T-cell (primary cell): ENCODE data around the gene CABCOCO1. TPM values are rescaled to one million over a fixed set of nuclear protein-coding genes. Genes with fewer than 3 reads are reported as not detected.
A peak's percentile ranks its signal among the peaks of the same experiment; 100 is the strongest.

ENCODE experiments used
- ATAC-seq, 4 experiments: fragments of 200-7000 bp in 3 of 4; fragments of 150-1000 bp in 1 of 4; cut with Tn5 transposase; replicated peaks in 1 of 4; 1 replicate in 3 of 4; 2 replicates in 1 of 4; pipeline ENCODE4 v1.10.0; 2021; ENCODE audit warnings: moderate library complexity in 3 of 4, mild to moderate bottlenecking in 2 of 4, moderate number of reproducible peaks in 1 of 4
- CTCF ChIA-PET, 2 donors: fragments of 300-600 bp; sonication (Branson Sonifier 250); formaldehyde crosslinking; loops; one replicate each; lab custom pipeline; 2022; ENCODE audit warnings: antibody characterized with exemption in 2 of 2; lab: Charles Lee
- POLR2A ChIA-PET, 2 donors: fragments of 300-600 bp; sonication (Branson Sonifier 250); formaldehyde crosslinking; loops; one replicate each; lab custom pipeline; 2022; ENCODE audit warnings: antibody characterized with exemption in 2 of 2; lab: Charles Lee
- DNase-seq, 35 experiments: peaks; one replicate each; pipeline versions ENCODE4 v3.0.0 to v3.0.0-alpha.2; 2013 to 2023
- H3K27ac ChIP-seq: one replicate; pipeline ENCODE4 v1.5.1; 2013; ENCODE audit warnings: low read length
- H3K27me3 ChIP-seq, 2 experiments: replicated peaks in 1 of 2; 1 replicate in 1 of 2; 2 replicates in 1 of 2; pipeline versions ENCODE4 v1.6.1 to v1.7.0; 2013; ENCODE audit warnings: low read length in 1 of 2, mixed read lengths in 1 of 2; ENCODE audit not compliant: control insufficient read depth in 2 of 2, insufficient read depth in 2 of 2; ENCODE audit errors: extremely low read depth in 1 of 2
- H3K36me3 ChIP-seq, 2 donors: 1 replicate in 1 of 2; 2 replicates in 1 of 2; pipeline versions ENCODE4 v1.6.1 to v1.7.0; 2013; ENCODE audit warnings: low read length in 1 of 2; ENCODE audit not compliant: control insufficient read depth in 2 of 2, insufficient read depth in 1 of 2; ENCODE audit errors: extremely low read depth in 1 of 2
- H3K4me1 ChIP-seq, 2 experiments: 1 replicate in 1 of 2; 2 replicates in 1 of 2; pipeline versions ENCODE4 v1.6.1 to v1.7.0; 2013; ENCODE audit warnings: low read length in 2 of 2, mixed read lengths in 1 of 2; ENCODE audit not compliant: insufficient read depth in 2 of 2, control insufficient read depth in 1 of 2; ENCODE audit errors: extremely low read depth in 1 of 2
- H3K4me3 ChIP-seq, 2 donors: 1 replicate in 1 of 2; 2 replicates in 1 of 2; pipeline versions ENCODE4 v1.5.1 to v1.7.0; 2013; ENCODE audit warnings: mild to moderate bottlenecking in 2 of 2, low read length in 1 of 2, moderate library complexity in 1 of 2; ENCODE audit not compliant: control insufficient read depth in 1 of 2; ENCODE audit errors: extremely low read depth in 1 of 2
- H3K9me3 ChIP-seq: 2 replicates; pipeline ENCODE4 v1.7.0; 2013
- H3K27ac Mint-ChIP-seq, 2 donors: one replicate each; pipeline ENCODE4 v1.8.0; 2020 to 2021; ENCODE audit warnings: mild to moderate bottlenecking in 2 of 2, mixed read lengths in 2 of 2
- H3K27me3 Mint-ChIP-seq, 2 donors: one replicate each; pipeline ENCODE4 v1.8.0; 2021 to 2022; ENCODE audit warnings: mixed read lengths in 2 of 2
- H3K36me3 Mint-ChIP-seq: one replicate; pipeline ENCODE4 v1.8.0; 2021; ENCODE audit warnings: mixed read lengths
- H3K4me1 Mint-ChIP-seq, 3 donors: one replicate each; pipeline ENCODE4 v1.8.0; 2020 to 2022; ENCODE audit warnings: mixed read lengths in 3 of 3, mild to moderate bottlenecking in 1 of 3
- H3K4me3 Mint-ChIP-seq, 3 donors: one replicate each; pipeline ENCODE4 v1.8.0; 2020 to 2022; ENCODE audit warnings: mild to moderate bottlenecking in 3 of 3, mixed read lengths in 3 of 3, moderate library complexity in 3 of 3
- H3K9me3 Mint-ChIP-seq, 3 donors: one replicate each; pipeline ENCODE4 v1.8.0; 2020 to 2022; ENCODE audit warnings: mixed read lengths in 3 of 3
- WGBS: methylation state at CpG from one replicate; pipeline ENCODE4 v1.1.5; 2013; ENCODE audit warnings: missing lambda C conversion rate; ENCODE audit not compliant: insufficient coverage; 5-methylcytosine and 5-hydroxymethylcytosine counted together
- total RNA-seq, 35 experiments: library from RNA in 6 of 35; stranded (reverse) in 6 of 35; fragments of 120-200 nt in 1 of 35; gene quantifications; one replicate each; pipeline versions ENCODE4 v1.2.1 to v1.2.4 and lab custom pipeline; 2013 to 2026

Gene CABCOCO1
- total RNA-seq, 5 donors from 2014 or later (not counting 1 experiment from before 2014, with no cell fraction given) = not detected

GRCh38 chr10:61752111-61753011 is 89.6 kb downstream of the CABCOCO1 start:
- DNase-seq = no peak

DNA sequence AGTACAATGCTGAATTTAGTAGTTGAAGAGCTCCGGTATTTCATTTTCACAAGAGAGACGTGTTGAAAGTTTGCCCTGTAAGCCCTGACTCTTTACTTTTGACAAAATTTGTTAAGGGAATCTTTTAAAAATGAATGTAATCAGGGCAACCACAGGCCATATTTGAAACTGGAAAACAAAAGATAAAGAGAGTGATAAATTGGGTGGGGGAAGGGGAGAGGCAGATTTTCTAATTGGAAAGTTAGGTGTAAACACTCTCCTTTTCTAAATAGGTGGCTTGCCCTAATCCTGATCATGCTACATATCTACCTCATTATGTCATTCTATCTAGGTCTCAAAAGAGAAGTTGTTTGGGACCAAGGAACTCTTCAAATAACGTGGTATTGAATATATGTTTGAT is 90.7 kb downstream of the CABCOCO1 start:
- H3K27ac Mint-ChIP-seq = no peak overlapping the region
- DNase-seq = no peak
- POLR2A ChIA-PET = interaction anchor here in 1 of 2 donors (1.2 kb wide), 1 partner anchor 9 kb away, joined by 3 read pairs; no protein-coding TSS in a partner anchor

More at GRCh38 chr10:61752111-61753011, 89.6 kb downstream of the CABCOCO1 start:
- peaks cover 12 to 17% of the 10 kb centered on the region in 2 experiments for H3K4me1 ChIP-seq
- ChIA-PET CTCF (interaction anchor here (0.5 to 1.7 kb wide), 10 partner anchors 12 to 529 kb away, joined by 3 to 13 read pairs (median 3); no protein-coding TSS in a partner anchor), POLR2A (interaction anchor here (0.6 to 1.2 kb wide), 4 partner anchors 10 to 1290 kb away, joined by 3 to 4 read pairs (median 3); no protein-coding TSS in a partner anchor)
- H3K27me3 ChIP-seq = no peaks in the 10 kb centered on the region
- Mint-ChIP-seq H3K27me3 (no peaks in the 10 kb centered on the region), H3K9me3 (no peaks in the 10 kb centered on the region), H3K4me1 (peaks cover 23 to 30% (median 27%) of the 10 kb centered on the region in 3 donors), H3K36me3 (no peaks in the 10 kb centered on the region), H3K4me3 (peak overlapping the region; percentile 17 to 35 (median 21)), H3K27ac (peak overlapping the region; percentile 34 to 59)
- peak overlapping the region; percentile 30 for H3K27ac ChIP-seq
- ATAC-seq = no peak
- no peaks in the 10 kb centered on the region for H3K9me3 ChIP-seq
- H3K36me3 ChIP-seq = no peaks in the 10 kb centered on the region
- H3K4me3 ChIP-seq = no peak overlapping the region
- no CpG with 5 or more reads among the region's 6 CpGs for WGBS

GRCh38 chr10:61754587-61755550 is 92.1 kb downstream of the CABCOCO1 start:
- DNase-seq (no peak), ATAC-seq (no peak)
- CTCF ChIA-PET = no interaction called here
- H3K27ac ChIP-seq = no peak overlapping the region
- no CpG with 5 or more reads among the region's 4 CpGs for WGBS
- Mint-ChIP-seq H3K27ac (no peak overlapping the region), H3K4me3 (no peak overlapping the region), H3K36me3 (no peaks in the 10 kb centered on the region), H3K4me1 (peaks cover 23 to 30% (median 27%) of the 10 kb centered on the region in 3 donors), H3K9me3 (no peaks in the 10 kb centered on the region), H3K27me3 (no peaks in the 10 kb centered on the region)
- POLR2A ChIA-PET = no interaction called here
- no peaks in the 10 kb centered on the region for H3K36me3 ChIP-seq
- peaks cover 12 to 17% of the 10 kb centered on the region in 2 experiments for H3K4me1 ChIP-seq
- H3K4me3 ChIP-seq = no peak overlapping the region
- H3K27me3 ChIP-seq = no peaks in the 10 kb centered on the region
- no peaks in the 10 kb centered on the region for H3K9me3 ChIP-seq

More for the DNA sequence above, 90.7 kb downstream of the CABCOCO1 start:
- ATAC-seq = no peak
- Mint-ChIP-seq H3K4me3 (no peak overlapping the region), H3K4me1 (peaks cover 23 to 30% (median 27%) of the 10 kb centered on the region in 3 donors), H3K9me3 (no peaks in the 10 kb centered on the region), H3K27me3 (no peaks in the 10 kb centered on the region), H3K36me3 (no peaks in the 10 kb centered on the region)
- Histone ChIP-seq H3K27me3 (no peaks in the 10 kb centered on the region), H3K27ac (no peak overlapping the region), H3K9me3 (no peaks in the 10 kb centered on the region), H3K4me3 (no peak overlapping the region), H3K4me1 (peaks cover 12 to 17% of the 10 kb centered on the region in 2 experiments), H3K36me3 (no peaks in the 10 kb centered on the region)
- WGBS = 100% methylated on average over 2 of the region's 3 CpGs
- CTCF ChIA-PET = interaction anchor here in 1 of 2 donors (0.6 to 1.0 kb wide), 3 partner anchors 81 to 239 kb away, joined by 3 to 5 read pairs (median 3); no protein-coding TSS in a partner anchor

GRCh38 chr10:61757001-61757400 is 94.3 kb downstream of the CABCOCO1 start:
- ChIA-PET POLR2A (no interaction called here), CTCF (interaction anchor here in 1 of 2 donors (0.6 to 1.2 kb wide), 2 partner anchors 8 to 14 kb away, joined by 3 read pairs; no protein-coding TSS in a partner anchor)
- H3K27ac ChIP-seq = no peak overlapping the region
- Mint-ChIP-seq H3K4me3 (no peak overlapping the region), H3K36me3 (no peaks in the 10 kb centered on the region), H3K9me3 (peaks cover 0 to 3% (median 0%) of the 10 kb centered on the region in 3 donors), H3K27me3 (no peaks in the 10 kb centered on the region), H3K27ac (no peak overlapping the region), H3K4me1 (peaks cover 13 to 18% (median 16%) of the 10 kb centered on the region in 3 donors)
- H3K9me3 ChIP-seq = no peaks in the 10 kb centered on the region
- no peak overlapping the region for H3K4me3 ChIP-seq
- no CpG with 5 or more reads among the region's 3 CpGs for WGBS
- no peaks in the 10 kb centered on the region for H3K27me3 ChIP-seq
- no peaks in the 10 kb centered on the region for H3K36me3 ChIP-seq
- DNase-seq = no peak
- no peak for ATAC-seq
- H3K4me1 ChIP-seq = peaks cover 3 to 8% of the 10 kb centered on the region in 2 experiments

GRCh38 chr10:61757525-61758397 is 95.0 kb downstream of the CABCOCO1 start:
- Mint-ChIP-seq H3K4me1 (peaks cover 5 to 10% (median 8%) of the 10 kb centered on the region in 3 donors), H3K36me3 (no peaks in the 10 kb centered on the region), H3K9me3 (peaks cover 0 to 3% (median 0%) of the 10 kb centered on the region in 3 donors), H3K27me3 (no peaks in the 10 kb centered on the region), H3K27ac (no peak overlapping the region), H3K4me3 (no peak overlapping the region)
- Histone ChIP-seq H3K4me1 (peaks cover 0 to under 1% of the 10 kb centered on the region in 2 experiments), H3K27ac (no peak overlapping the region), H3K4me3 (no peak overlapping the region), H3K27me3 (no peaks in the 10 kb centered on the region), H3K36me3 (no peaks in the 10 kb centered on the region), H3K9me3 (no peaks in the 10 kb centered on the region)
- WGBS = no CpG with 5 or more reads among the region's 2 CpGs
- DNase-seq = no peak
- ChIA-PET CTCF (interaction anchor here in 1 of 2 donors (0.6 to 1.2 kb wide), 2 partner anchors 9 to 13 kb away, joined by 3 read pairs; no protein-coding TSS in a partner anchor), POLR2A (no interaction called here)
- ATAC-seq = no peak
